HepG2 (cell line): Measurements from ENCODE around the gene SAC3D1. TPM values are rescaled to one million over a fixed set of nuclear protein-coding genes. Genes with fewer than 3 reads are reported as not detected.

Experiments used
- CTCF ChIP-seq: sonication (generic); formaldehyde crosslinking; IDR thresholded peaks from 2 replicates; pipeline ENCODE4 v1.5.0; 2020; ENCODE audit warnings: mild to moderate bottlenecking, missing genetic modification reagents, moderate library complexity
- DMAP1 ChIP-seq: IDR thresholded peaks from 2 replicates; pipeline ENCODE4 v1.6.1; 2016
- GTF2F1 ChIP-seq: fragments of 150-350 bp; IDR thresholded peaks from 2 replicates; pipeline ENCODE4 v1.6.1; 2014; ENCODE audit warnings: low read length
- KAT2B ChIP-seq: fragments of 150-350 bp; IDR thresholded peaks from 2 replicates; pipeline ENCODE4 v1.6.1; 2014; ENCODE audit warnings: low read depth, low read length, borderline replicate concordance
- NFE2 ChIP-seq: sonication (generic); formaldehyde crosslinking; IDR thresholded peaks from 2 replicates; pipeline ENCODE4 v1.4.0; 2020; ENCODE audit warnings: missing genetic modification reagents
- NFKB2 ChIP-seq: sonication (generic); formaldehyde crosslinking; IDR thresholded peaks from 2 replicates; pipeline ENCODE4 v1.4.0; 2020; ENCODE audit warnings: missing genetic modification reagents, borderline replicate concordance
- PHF8 ChIP-seq: sonication (generic); formaldehyde crosslinking; IDR thresholded peaks from 2 replicates; pipeline ENCODE4 v1.5.0; 2020; ENCODE audit warnings: missing genetic modification reagents
- RAD21 ChIP-seq: fragments of 450-650 bp; formaldehyde crosslinking; IDR thresholded peaks from 2 replicates; pipeline ENCODE4 v1.5.0; 2020; ENCODE audit warnings: mild to moderate bottlenecking
- RORA ChIP-seq: sonication (generic); formaldehyde crosslinking; IDR thresholded peaks from 2 replicates; pipeline ENCODE4 v1.5.0; 2020; ENCODE audit warnings: mild to moderate bottlenecking, missing genetic modification reagents, moderate library complexity
- SKI ChIP-seq: fragments of 450-650 bp; IDR thresholded peaks from one replicate; pipeline ENCODE4 v1.6.1; 2018; ENCODE audit warnings: mild to moderate bottlenecking; ENCODE audit not compliant: partially characterized antibody
- SP1 ChIP-seq, 2 experiments: fragments of 450-650 bp in 1 of 2; sonication (generic) in 1 of 2; formaldehyde crosslinking in 1 of 2; IDR thresholded peaks; 2 replicates each; pipeline versions ENCODE4 v1.4.0 to v1.6.1; 2016 to 2020; ENCODE audit warnings: missing genetic modification reagents in 1 of 2
- TBX2 ChIP-seq: sonication (generic); formaldehyde crosslinking; IDR thresholded peaks from 2 replicates; pipeline ENCODE4 v1.5.0; 2020; ENCODE audit warnings: missing genetic modification reagents, mild to moderate bottlenecking, borderline replicate concordance
- TFDP2 ChIP-seq: sonication (generic); formaldehyde crosslinking; IDR thresholded peaks from 2 replicates; pipeline ENCODE4 v1.4.0; 2020; ENCODE audit warnings: missing genetic modification reagents
- THAP11 ChIP-seq: IDR thresholded peaks from 2 replicates; pipeline ENCODE4 v1.6.1; 2016; ENCODE audit warnings: missing biosample characterization, missing genetic modification reagents
- XRCC5 ChIP-seq: fragments of 200-400 bp; formaldehyde crosslinking; optimal IDR thresholded peaks from 2 replicates; pipeline ENCODE3; 2017; ENCODE audit warnings: mild to moderate bottlenecking, low read length
- ZBTB38 ChIP-seq: sonication (generic); formaldehyde crosslinking; IDR thresholded peaks from 2 replicates; pipeline ENCODE4 v1.5.1; 2020; ENCODE audit warnings: mild to moderate bottlenecking, missing genetic modification reagents
- ZFX ChIP-seq: sonication (generic); formaldehyde crosslinking; IDR thresholded peaks from 2 replicates; pipeline ENCODE4 v1.4.0; 2020; ENCODE audit warnings: mild to moderate bottlenecking, low read depth, missing genetic modification reagents, moderate library complexity
- ZFY ChIP-seq: sonication (generic); formaldehyde crosslinking; IDR thresholded peaks from 2 replicates; pipeline ENCODE4 v1.4.0; 2020; ENCODE audit warnings: missing genetic modification reagents
- ZNF235 ChIP-seq: sonication (generic); formaldehyde crosslinking; IDR thresholded peaks from 2 replicates; pipeline ENCODE4 v1.8.1; 2023; ENCODE audit warnings: mild to moderate bottlenecking, missing genetic modification reagents, borderline replicate concordance
- ZNF264 ChIP-seq: sonication (generic); formaldehyde crosslinking; IDR thresholded peaks from 2 replicates; pipeline ENCODE4 v1.4.0; 2020; ENCODE audit warnings: missing genetic modification reagents
- ZNF432 ChIP-seq: sonication (generic); formaldehyde crosslinking; IDR thresholded peaks from 2 replicates; pipeline ENCODE4 v1.5.0; 2020; ENCODE audit warnings: missing genetic modification reagents, mild to moderate bottlenecking, borderline replicate concordance
- ZNF510 ChIP-seq: sonication (generic); formaldehyde crosslinking; IDR thresholded peaks from 2 replicates; pipeline ENCODE4 v1.4.0; 2020; ENCODE audit warnings: low read depth, mild to moderate bottlenecking, missing genetic modification reagents
- ZNF777 ChIP-seq: sonication (generic); formaldehyde crosslinking; IDR thresholded peaks from 2 replicates; pipeline ENCODE4 v1.4.0; 2020; ENCODE audit warnings: missing genetic modification reagents
- ZSCAN29 ChIP-seq: sonication (generic); formaldehyde crosslinking; conservative IDR thresholded peaks from 2 replicates; pipeline ENCODE4 v1.4.0; 2020; ENCODE audit warnings: mild to moderate bottlenecking, missing genetic modification reagents
- polyA plus RNA-seq, 8 experiments: library from polyadenylated mRNA; depleted of rRNA in 3 of 8; stranded (reverse) in 7 of 8; unstranded in 1 of 8; fragments of >200 nt; fragmentation: Illumina TruSeq in 4 of 8; extraction: Trizol in 4 of 8; gene quantifications; 2 replicates each; pipeline versions ENCODE4 v1.2.1 to v1.2.3, GENCODE V29; 2011 to 2016; ENCODE audit warnings: low read depth in 4 of 8, missing spikeins in 1 of 8, mixed read lengths in 1 of 8; ENCODE audit not compliant: insufficient read depth in 1 of 8
- total RNA-seq, 5 experiments: library from RNA; depleted of rRNA; stranded (reverse); fragments of >200 nt; fragmentation: Illumina TruSeq; extraction: Trizol; gene quantifications; 2 replicates each; pipeline ENCODE4 v1.2.3, GENCODE V29; 2016; ENCODE audit warnings: low read depth in 1 of 5
- TF ChIP-seq, protein P1 (sequence below): sonication (generic); formaldehyde crosslinking; IDR thresholded peaks from 2 replicates; pipeline ENCODE4 v1.5.0; 2020; ENCODE audit warnings: mild to moderate bottlenecking, missing genetic modification reagents

The SAC3D1 gene
- total and polyA plus RNA-seq, 2 of the 13 experiments (the other 11 are each of a cell fraction or from before 2014, with no cell fraction given), result 7.4 to 36.3 TPM

GRCh38 chr11:65013888-65014725, 26.9 kb upstream of the SAC3D1 start, which contains the start of gene ARL2 (continued):
- TF ChIP-seq, protein P1, sequence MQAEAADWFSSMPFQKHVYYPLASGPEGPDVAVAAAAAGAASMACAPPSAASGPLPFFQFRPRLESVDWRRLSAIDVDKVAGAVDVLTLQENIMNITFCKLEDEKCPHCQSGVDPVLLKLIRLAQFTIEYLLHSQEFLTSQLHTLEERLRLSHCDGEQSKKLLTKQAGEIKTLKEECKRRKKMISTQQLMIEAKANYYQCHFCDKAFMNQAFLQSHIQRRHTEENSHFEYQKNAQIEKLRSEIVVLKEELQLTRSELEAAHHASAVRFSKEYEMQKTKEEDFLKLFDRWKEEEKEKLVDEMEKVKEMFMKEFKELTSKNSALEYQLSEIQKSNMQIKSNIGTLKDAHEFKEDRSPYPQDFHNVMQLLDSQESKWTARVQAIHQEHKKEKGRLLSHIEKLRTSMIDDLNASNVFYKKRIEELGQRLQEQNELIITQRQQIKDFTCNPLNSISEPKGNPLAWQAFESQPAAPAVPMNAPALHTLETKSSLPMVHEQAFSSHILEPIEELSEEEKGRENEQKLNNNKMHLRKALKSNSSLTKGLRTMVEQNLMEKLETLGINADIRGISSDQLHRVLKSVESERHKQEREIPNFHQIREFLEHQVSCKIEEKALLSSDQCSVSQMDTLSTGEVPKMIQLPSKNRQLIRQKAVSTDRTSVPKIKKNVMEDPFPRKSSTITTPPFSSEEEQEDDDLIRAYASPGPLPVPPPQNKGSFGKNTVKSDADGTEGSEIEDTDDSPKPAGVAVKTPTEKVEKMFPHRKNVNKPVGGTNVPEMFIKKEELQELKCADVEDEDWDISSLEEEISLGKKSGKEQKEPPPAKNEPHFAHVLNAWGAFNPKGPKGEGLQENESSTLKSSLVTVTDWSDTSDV (CRISPR knock-in tag), result peak; percentile 27; the same call in 1 of the 2 replicates
- TF ChIP-seq ZFY (CRISPR knock-in tag), result peak; percentile 82
- peak; percentile 71 for TF ChIP-seq DMAP1
- TF ChIP-seq SKI, result peak; percentile 44
- peak; percentile 10; the same call in 1 of the 2 replicates for TF ChIP-seq TBX2 (CRISPR knock-in tag)
- TF ChIP-seq ZNF432, result 0 out of 2 replicates have a peak, but pooled peaks have one; percentile 61
- TF ChIP-seq ZNF777 (CRISPR knock-in tag), result peak; percentile 97
- TF ChIP-seq ZNF264, result no peak
- TF ChIP-seq NFKB2, result peak; percentile 81; the same call in 1 of the 2 replicates
- no peak for TF ChIP-seq NFE2
- peak; percentile 77 for TF ChIP-seq THAP11 (CRISPR knock-in tag)
- TF ChIP-seq GTF2F1, result no peak
- TF ChIP-seq ZBTB38, result peak; percentile 30; the same call in 1 of the 2 replicates
- no peak; the same call in 1 of the 2 replicates for TF ChIP-seq ZNF235 (CRISPR knock-in tag)
- TF ChIP-seq CTCF (CRISPR knock-in tag), result peak; percentile 69
- peak; percentile 67; the same call in 1 of the 2 replicates for TF ChIP-seq RORA
- peak; percentile 61 for TF ChIP-seq PHF8
- TF ChIP-seq ZFX (CRISPR knock-in tag), result peak; percentile 75
- 0 out of 2 replicates have a peak, but pooled peaks have one; percentile 36 for TF ChIP-seq ZSCAN29 (CRISPR knock-in tag)
- peak; percentile 62 for TF ChIP-seq RAD21 (CRISPR knock-in tag)
- no peak for TF ChIP-seq KAT2B
- no peak for TF ChIP-seq SP1 (IDR thresholded peaks at IDR 0.05)
- peak; percentile 41 for TF ChIP-seq SP1 (CRISPR knock-in tag; IDR thresholded peaks at IDR 0.05)
- TF ChIP-seq TFDP2, result peak; percentile 92
- peak; percentile 19 for TF ChIP-seq XRCC5
- TF ChIP-seq ZNF510 (CRISPR knock-in tag), result peak; percentile 83
